Measurements from ENCODE around the gene EXO5. TPM values are rescaled to one million over a fixed set of nuclear protein-coding genes. Genes with fewer than 3 reads are reported as not detected.

Gene EXO5
- total RNA-seq, 1 experiment from 2014 or later = 0.57 TPM

GRCh38 chr1:40531381-40532061, 23.0 kb downstream of the EXO5 start, which contains the start of gene ZNF684 (continued):
- TF ChIP-seq SRF (IDR thresholded peaks at IDR 0.05; ENCODE audit: low read depth) (no peak), RAD21 (IDR thresholded peaks at IDR 0.05; ENCODE audit: low read depth) (no peak), SP1 (IDR thresholded peaks at IDR 0.05; ENCODE audit: low read depth) (peak; percentile 45), ELF1 (IDR thresholded peaks at IDR 0.05; ENCODE audit: borderline replicate concordance, low read depth) (peak; percentile 89)

- H4K20me1 ChIP-seq (ENCODE audit: insufficient read depth) = no peaks in the 10 kb centered on the region
- TF ChIP-seq MAX (IDR thresholded peaks at IDR 0.05) (no peak), FOSL1 (IDR thresholded peaks at IDR 0.05; ENCODE audit: low read depth) (no peak), EZH2phosphoT487 (IDR thresholded peaks at IDR 0.05; ENCODE audit: borderline replicate concordance) (no peak), SIN3A (IDR thresholded peaks at IDR 0.05; ENCODE audit: low read depth) (no peak), ELF1 (IDR thresholded peaks at IDR 0.05; ENCODE audit: borderline replicate concordance, low read depth) (no peak), YY1 (IDR thresholded peaks at IDR 0.05; ENCODE audit: extremely low read depth, insufficient replicate concordance, low read depth, low read length) (no peak), POLR2AphosphoS5 (IDR thresholded peaks at IDR 0.05; ENCODE audit: low read depth, low read length) (no peak), ZBTB33 (IDR thresholded peaks at IDR 0.05; ENCODE audit: extremely low read depth, insufficient replicate concordance, low read length) (no peak), POLR2A (IDR thresholded peaks at IDR 0.05; ENCODE audit: borderline replicate concordance, extremely low read depth, insufficient read depth, insufficient read length) (no peak), EGR1 (IDR thresholded peaks at IDR 0.05; ENCODE audit: low read depth) (no peak), SP1 (IDR thresholded peaks at IDR 0.05; ENCODE audit: low read depth) (no peak), CEBPB (IDR thresholded peaks at IDR 0.05; ENCODE audit: low read depth) (no peak), ZNF274 (IDR thresholded peaks at IDR 0.05; ENCODE audit: low read depth, low read length) (no peak), SRF (IDR thresholded peaks at IDR 0.05; ENCODE audit: low read depth) (no peak)
- no peaks in the 10 kb centered on the region for H3K9me3 ChIP-seq (ENCODE audit: control insufficient read depth in 1 of 2, insufficient read depth in 1 of 2, low read depth in 1 of 2, low read length in 2 of 2)
- ChIA-PET RAD21 (ENCODE audit: low non-redundant PET in 1 of 2, low total read pairs in 2 of 2, uncharacterized antibody in 2 of 2, unreplicated experiment in 2 of 2) (no interaction called here), CTCF (interaction anchor here (0.5 to 2.4 kb wide), 15 partner anchors 9 to 612 kb away, joined by 3 to 10 read pairs (median 4); partner anchors contain the start of gene SMAP2), POLR2A (interaction anchor here (0.6 kb wide), 2 partner anchors 20 to 159 kb away, joined by 3 read pairs; partner anchors contain the start of gene NFYC)
- DNase-seq (ENCODE audit: low read depth, low spot score) = no peak
- intact Hi-C loops (cut with micrococcal nuclease) = loop anchor here (5.0 kb wide), 1 partner anchor 135 kb away; the partner anchor contains the start of gene RIMS3
- H3K27me3 ChIP-seq (ENCODE audit: insufficient read depth, low read length) = no peaks in the 10 kb centered on the region
- peaks cover 7 to 11% of the 10 kb centered on the region in 2 experiments; a peak in 3 of 4 replicates for H3K4me1 ChIP-seq (ENCODE audit: control insufficient read depth in 1 of 2, insufficient read depth in 2 of 2, low read length in 2 of 2)
- H3K27ac ChIP-seq (ENCODE audit: low read depth, low read length) = peak overlapping the region; percentile 68
- no peaks in the 10 kb centered on the region for H3K79me2 ChIP-seq (ENCODE audit: insufficient read depth, low read length)
- no peak for ATAC-seq
- H3K4me2 ChIP-seq (ENCODE audit: low read length) = peak overlapping the region; percentile 86
- peak overlapping the region; percentile 55 for H2AFZ ChIP-seq (ENCODE audit: low read depth, low read length, poor library complexity, severe bottlenecking)
- no TSS peak for BruUV-seq (replicated peaks)
- peak overlapping the region; percentile 63 for H3K9ac ChIP-seq (ENCODE audit: low read length)
- H3K36me3 ChIP-seq (ENCODE audit: control insufficient read depth in 1 of 2, insufficient read depth in 2 of 2, low read length in 2 of 2) = no peaks in the 10 kb centered on the region; a peak in 1 of 4 replicates
- peak overlapping the region; percentile 61 to 72 for H3K4me3 ChIP-seq (replicated peaks in 1 of 2; ENCODE audit: low read depth in 1 of 2, low read length in 2 of 2)
- no peaks in the 10 kb centered on the region for H3K9me2 ChIP-seq (ENCODE audit: insufficient read depth)
Measured at GRCh38 chr1:40532062-40532389, 23.5 kb downstream of the EXO5 start.

All from HCT116 (cell line).